HG02763 (cell line): Measurements from ENCODE around the gene GNAL.
"Not testable (repeated sequence)": the region's sequence is repeated elsewhere in the genome, so short reads cannot be mapped to it uniquely, and the experiment has no call there.

Experiments
- ATAC-seq: cut with Tn5 transposase; IDR thresholded peaks from one replicate; pipeline ENCODE4 v1.9.1; 2021; ENCODE audit warnings: mild to moderate bottlenecking, moderate library complexity; ENCODE audit not compliant: unreplicated experiment

GNAL gene

DNA sequence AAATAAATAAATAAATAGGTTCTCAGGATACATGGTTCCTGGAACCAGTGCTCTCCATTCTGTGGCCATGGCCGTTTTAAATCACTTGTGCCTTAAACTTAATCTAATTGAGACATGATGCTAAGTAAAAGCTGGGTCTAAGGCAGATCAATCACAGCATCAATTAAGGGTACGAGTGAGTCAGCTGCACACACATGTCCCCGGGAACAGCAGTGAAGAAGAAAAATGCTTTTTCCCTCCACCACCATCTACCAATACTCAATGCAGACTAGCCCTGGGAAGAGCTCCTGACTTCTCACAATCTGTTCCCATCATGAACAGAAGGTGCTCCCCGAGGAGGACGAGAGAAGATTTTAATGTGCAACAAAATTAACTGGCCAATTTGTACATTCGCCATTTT, 155.4 kb downstream of the GNAL start:
- ATAC-seq, result no peak

DNA sequence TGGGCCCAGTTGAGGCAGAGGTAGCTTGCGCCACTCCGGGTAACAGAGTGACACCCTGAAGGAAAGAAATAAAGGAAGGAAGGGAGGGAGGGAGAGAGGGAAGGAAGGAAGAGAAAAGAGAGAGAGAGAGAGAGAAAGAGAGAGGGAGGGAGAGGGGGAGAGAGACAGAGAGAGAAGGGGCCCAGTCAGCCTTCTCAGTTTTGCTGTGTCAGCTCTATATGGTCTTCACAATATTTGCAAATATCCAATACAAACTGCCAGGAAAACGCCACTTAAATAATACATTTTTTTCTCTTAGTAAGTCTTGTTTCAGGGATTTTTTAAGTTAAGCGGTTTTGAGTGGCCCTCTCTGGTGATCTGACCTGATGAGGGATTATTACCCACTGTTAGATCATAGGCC, 156.6 kb downstream of the GNAL start:
- no peak for ATAC-seq

DNA sequence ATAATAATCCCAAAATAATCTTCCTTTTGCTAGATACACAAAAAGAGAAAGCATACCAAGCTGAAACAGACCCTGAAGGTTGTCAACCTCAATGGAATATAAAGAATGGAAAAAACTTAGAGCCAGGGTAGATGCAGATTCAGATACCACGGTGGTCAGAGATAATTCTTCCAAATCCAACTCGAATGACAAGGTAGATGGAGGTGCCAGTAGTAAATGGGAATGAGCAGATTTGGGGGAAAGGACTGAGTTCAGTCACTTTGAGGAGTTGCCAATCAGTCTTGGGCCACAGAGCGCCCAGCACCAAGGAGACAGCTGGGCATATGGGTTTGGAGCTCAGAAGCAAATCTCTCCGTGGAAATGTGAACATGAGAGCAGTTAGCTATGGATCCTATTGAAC, 158.7 kb downstream of the GNAL start:
- ATAC-seq, result no peak

DNA sequence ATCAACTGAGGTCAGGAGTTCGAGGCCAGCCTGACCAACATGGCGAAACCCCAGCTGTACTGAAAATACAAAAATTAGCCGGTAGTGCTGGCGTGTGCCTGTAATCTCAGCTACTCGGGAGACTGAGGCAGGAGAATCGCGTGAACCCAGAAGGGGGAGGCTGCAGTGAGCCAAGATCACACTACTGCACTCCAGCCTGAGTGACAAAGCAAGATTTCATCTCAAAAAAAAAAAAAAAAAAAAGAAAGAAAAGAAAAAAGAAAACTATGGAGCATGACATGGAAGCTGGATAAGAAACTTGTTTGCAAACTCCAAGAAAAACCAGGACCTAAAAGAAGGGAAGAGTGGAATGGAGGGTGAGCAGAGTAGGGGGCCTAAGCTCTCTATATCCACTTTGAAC, 160.2 kb downstream of the GNAL start:
- no peak for ATAC-seq

DNA sequence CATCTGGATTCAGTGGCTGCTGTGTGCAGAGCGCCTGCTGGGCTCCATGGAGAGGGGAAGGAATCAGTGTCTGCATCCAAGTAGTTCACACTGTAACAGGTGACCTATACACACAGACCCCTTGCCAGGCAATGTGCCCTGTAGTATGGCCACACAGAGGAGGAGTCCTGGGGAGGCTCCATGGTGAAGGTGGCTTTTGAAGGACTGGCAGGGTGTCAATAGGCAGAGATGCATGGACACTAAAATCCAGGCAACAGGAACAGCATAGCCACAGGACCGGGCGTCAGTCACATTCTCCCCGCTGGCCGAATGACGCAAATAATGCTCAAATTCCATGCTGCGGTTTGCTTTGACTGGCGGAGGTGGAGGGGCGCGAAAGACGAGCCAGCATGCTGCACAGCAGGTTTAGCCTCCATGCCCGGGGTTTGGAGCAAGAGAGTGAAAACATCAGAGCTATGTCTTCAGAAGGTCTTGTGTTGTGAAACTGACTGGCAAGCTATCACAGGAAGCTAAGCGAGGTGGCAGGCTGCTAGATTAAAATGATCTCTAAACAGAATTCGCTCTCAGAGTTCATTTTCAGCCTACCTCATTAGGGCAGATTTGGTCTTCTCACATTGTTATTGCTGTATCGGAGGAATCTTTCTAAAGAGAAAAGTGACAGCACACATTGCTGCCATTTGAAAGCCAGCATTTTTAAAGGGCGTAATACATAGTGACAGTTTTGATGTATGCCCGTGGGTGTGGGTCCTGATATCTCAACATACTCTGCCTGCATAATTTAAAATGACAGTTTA, 161.0 kb downstream of the GNAL start:
- ATAC-seq, result no peak

DNA sequence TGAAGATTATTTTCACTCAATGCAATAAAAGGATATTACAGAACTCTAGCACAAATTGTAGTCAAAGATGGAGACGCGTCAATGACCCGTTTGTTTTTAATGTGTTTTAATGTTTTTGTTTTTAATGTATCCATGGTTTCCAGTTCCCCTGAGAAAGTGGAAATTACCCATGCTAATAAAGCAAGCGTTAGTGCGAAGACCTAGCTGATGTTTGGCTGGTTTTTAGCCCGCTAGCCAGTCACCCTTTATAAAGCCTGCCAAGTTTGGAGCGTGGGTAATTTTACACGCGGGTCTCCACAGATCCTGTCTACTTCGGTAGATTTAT, 161.7 kb downstream of the GNAL start:
- ATAC-seq, result peak; percentile 30

DNA sequence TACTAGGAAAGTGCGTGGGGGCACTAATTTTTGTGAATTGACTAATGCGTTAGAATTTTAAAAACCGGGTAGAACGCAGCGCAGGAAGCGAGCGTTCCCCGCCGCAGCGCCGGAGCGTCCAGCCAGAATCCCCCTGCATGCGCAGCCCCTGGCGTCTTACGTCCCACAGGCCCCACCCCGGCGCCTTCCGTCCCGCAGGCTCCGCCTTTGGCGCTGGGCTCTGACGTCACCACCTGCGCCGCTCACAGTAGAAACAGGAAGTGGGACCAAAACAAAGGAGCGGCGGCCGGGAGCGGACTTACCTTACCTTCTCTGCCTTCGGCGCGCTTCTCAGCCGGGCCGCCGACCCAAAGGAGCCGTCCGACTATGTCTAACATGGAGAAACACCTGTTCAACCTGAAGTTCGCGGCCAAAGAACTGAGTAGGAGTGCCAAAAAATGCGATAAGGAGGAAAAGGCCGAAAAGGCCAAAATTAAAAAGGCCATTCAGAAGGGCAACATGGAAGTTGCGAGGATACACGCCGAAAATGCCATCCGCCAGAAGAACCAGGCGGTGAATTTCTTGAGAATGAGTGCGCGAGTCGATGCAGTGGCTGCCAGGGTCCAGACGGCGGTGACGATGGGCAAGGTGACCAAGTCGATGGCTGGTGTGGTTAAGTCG, 162.2 kb downstream of the GNAL start, which contains the start of gene CHMP1B:
Gene CHMP1B, plus strand, starts transcription at position 268 of the 660 bp plus-strand sequence. Its CDS starts 99 bp downstream, at position 367.
- ATAC-seq, result peak; percentile 95

DNA sequence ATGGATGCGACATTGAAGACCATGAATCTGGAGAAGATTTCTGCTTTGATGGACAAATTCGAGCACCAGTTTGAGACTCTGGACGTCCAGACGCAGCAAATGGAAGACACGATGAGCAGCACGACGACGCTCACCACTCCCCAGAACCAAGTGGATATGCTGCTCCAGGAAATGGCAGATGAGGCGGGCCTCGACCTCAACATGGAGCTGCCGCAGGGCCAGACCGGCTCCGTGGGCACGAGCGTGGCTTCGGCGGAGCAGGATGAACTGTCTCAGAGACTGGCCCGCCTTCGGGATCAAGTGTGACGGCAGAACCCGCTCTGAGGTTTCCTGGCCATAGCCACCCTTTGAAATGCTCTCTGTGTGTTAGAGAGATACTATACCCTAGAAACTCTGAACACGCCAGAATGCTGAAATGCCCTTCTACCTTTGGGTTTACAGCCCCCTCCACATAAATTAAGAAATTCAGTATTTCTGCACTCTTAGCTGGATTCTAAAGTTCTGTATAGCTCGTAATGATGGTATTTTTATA, 162.8 kb downstream of the GNAL start:
- ATAC-seq, result peak; percentile 7

DNA sequence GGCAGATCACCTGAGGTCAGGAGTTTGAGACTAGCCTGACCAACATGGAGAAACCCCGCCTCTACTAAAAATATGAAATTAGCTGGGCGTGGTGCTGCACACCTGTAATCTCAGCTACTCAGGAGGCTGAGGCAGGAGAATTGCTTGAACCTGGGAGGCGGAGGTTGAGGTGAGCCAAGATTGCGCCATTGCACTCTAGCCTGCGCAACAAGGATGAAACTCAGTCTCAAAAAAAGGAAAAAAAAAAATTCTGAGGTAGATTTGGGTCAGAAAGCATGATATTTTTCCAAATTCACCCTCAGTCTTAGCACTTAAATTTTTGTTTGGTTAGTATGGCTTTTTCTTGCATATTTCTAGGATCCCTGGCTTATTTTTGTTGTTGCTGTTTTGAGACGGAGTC, 165.5 kb downstream of the GNAL start:
- ATAC-seq, result not testable (repeated sequence)

DNA sequence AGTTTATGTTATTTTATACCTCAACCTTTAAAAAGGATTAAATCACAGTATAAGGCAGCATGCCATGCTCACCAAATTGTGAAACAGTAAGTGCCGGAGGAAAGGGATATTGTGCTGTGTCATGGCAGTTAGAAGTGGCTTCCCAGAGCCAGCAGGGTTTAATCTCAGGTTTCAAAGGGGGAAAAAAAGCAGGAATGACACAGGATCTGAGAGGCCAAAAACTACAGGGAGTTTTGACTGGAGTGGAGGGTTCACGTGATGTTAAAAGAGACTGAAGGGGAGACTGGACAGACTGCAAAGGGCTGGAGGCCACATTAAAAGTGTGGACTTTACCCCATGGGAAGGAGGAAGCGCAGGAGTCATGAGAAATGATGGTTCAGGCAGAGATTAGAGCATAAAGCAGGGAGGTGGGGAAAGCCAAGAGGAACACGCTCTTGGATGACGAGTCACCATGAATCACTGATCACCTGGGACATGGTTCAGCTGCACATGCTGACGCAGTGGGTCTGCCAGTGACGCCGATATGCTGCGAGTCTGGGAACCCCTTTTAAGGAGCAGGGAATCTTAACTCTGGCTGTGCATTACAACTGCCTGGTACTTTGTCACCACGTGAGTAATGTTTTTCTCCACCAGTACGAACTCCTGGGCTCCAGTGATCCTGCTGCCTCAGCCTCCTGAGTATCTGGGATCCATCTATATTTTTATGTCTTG, 168.3 kb downstream of the GNAL start:
- no peak for ATAC-seq

DNA sequence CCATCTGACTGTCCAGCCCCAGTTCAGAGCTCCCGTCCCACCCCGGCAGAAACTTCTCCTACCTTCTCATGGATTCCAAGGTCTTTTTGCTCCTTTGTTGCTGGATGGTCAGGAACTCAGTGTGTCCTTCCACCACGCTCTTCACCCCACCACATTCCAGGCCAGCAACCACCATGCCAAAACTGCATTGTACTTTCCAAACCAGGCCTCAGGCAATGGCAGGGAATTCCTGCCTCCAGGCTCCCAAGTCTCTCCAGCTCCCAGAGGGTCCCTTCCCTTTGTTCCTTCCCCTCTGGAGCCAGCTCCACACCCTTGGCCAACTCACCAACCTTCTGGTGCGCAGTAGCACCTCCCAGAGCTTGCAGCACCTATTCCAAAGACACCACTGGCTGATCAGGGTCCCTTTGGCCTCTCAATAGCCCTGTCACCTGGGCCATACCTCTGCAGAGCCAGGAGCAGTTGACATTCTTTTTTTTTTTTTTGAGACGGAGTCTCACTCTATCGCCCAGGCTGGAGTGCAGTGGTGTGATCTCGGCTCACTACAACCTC, 170.3 kb downstream of the GNAL start:
- ATAC-seq, result no peak

DNA sequence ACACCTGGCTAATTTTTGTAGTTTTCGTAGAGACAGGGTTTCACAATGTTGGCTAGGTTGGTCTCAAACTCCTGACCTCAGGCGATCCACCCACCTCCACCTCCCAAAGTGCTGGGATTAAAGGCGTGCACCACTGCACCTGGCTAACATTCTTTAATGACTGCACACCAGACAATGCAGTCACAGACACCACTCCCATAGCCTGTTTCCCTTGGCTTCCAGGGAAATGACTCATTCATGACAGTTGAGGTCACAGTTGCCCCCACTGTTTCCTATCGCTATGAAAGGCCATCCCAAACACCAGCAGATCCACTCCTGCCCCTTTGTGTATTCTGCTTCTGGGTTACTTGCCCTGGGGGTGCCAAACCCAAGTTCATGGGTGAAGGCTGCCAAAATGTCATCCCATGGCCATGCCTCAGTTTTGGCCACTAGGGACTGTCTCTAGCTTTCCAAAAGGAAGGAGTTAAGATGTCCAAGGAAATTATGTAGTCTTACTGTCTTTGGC, 170.9 kb downstream of the GNAL start:
- ATAC-seq, result no peak

DNA sequence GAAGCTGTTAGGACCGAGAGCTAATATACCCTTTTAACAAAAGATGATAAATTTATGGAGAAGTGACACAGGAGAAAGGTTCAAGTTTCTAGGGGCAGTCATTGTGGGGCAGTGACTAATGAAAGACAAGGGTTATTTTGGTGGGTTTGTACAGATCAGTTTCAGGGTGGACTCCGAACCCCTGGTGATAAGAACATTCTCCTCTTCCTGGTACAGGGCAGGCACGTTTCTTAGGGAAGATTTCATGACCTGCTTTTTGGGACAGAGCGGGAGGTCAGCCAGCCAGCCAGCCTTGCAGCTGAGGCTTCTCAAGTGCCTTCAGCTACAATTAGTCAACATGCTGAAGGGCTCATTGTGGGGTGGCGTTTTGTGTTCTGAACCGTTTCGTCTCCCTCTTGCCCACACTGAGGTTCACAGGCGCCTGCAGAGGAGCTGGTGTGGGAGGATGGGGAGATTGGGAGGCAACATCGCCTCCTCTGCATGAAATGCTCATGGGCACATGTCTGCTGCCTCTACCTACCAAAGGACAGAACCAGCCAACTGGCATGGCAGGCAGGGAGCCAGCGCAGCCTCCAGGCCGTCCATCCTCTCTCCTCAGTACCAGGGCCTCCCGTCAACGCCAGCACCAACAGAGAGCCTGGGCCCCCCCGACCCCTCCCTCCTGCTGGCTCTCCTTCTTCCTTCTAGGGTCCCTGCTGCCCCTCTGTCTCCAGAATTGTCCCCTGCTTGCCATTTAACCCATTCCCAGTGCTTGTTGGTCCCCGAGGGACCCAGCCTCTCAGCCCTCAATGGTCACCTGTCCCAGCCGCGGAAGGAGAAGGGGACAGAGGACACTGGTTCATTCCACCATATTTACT, 171.8 kb downstream of the GNAL start:
- ATAC-seq, result no peak

DNA sequence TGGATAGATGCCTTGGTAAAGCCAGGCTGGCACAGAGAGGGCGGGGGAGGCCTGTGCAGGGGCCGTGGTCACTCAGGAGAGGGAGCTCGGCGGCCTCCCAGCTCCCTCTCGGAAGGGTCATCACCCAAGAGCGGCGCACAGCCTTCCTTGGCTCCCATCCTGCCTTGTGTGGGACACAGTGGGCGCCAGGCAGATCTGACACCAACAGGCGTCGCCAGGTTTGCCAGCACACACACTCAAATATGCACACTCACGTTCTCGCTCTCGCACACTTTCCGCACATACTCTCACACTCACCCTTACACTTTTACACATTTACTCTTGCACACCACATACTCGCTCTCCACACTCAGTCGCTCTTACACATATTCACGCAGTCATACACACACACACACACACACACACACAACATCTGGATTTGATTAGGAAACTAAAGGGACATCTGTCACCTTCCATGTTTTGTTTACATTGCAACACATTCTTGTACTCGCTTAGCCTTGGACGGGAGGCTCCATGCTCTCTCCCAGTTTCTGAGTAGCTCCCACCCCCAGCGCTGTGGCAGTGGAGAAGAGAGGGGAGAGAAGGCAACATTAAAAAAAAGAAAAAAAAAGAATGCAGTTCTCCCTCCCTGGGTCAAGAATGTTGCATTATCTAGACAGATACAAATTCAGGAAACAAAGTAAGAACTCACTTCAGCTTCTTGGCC, 172.7 kb downstream of the GNAL start:
- no peak for ATAC-seq

DNA sequence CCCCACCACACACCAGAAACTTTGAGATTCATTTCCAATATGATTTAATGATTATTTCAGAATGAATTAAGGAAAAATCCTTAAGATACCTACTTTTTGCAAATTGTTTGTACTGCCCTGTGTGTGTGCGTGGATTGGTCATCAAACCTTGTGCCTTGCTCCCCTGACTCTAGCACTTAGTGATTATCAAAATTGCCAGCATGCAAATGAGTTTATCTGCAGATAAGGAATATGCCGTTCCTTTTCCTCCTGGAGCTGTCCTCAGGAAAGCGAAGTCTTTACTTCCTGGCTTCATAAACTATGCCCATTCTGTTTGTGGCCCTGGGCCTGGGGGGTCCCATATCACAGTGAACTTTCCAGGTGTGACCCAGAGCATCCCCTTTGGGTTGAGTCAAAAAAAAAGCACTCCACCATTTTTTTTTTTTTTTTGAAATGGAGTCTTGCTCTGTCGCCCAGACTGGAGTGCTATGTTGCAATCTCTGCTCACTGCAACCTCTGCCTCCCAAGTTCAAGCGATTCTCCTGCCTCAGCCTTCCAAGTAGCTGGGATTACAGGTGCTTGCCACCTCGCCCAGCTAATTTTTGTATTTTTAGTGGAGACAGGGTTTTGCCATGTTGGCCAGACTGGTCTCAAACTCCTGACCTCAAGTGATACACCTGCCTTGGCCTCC, 173.5 kb downstream of the GNAL start:
- ATAC-seq, result no peak

DNA sequence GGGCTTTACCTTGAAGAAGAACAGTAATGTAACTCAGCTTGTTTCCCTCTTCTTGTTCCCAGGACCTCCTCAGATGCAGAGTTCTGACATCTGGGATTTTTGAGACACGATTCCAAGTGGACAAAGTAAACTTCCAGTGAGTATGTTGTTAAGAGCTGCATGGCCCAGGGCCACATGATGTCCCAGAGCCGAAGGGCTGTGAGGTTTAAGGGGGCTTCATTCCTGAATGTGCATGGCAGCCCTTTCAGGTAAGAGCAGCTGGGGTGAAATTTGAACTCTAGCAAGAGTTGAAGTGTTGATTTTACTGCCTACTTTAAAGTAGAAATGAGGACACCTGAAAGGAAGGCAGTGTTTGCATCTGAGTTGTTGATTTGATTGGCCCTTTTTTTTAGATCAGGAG, 175.4 kb downstream of the GNAL start:
- ATAC-seq, result no peak

DNA sequence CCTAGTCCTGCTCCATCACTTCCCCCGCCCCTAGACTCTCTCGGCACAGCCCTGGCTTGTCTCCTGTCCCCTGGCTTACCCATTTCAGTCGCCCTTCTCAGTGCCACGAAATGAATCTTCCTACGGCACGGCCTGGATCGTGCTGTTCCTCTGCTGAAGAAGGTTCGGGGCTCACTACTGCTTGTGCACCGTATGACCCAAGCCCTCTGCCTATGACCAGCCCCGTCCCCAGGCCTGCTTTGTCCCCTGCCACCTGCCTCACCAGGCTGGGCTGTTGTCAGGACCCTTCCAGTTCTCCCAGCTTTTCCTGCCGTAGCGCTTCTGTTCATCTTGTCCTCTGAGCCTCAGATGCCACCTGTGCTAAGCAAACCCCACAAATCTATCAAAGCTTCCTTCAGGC, 176.0 kb downstream of the GNAL start:
- no peak for ATAC-seq

DNA sequence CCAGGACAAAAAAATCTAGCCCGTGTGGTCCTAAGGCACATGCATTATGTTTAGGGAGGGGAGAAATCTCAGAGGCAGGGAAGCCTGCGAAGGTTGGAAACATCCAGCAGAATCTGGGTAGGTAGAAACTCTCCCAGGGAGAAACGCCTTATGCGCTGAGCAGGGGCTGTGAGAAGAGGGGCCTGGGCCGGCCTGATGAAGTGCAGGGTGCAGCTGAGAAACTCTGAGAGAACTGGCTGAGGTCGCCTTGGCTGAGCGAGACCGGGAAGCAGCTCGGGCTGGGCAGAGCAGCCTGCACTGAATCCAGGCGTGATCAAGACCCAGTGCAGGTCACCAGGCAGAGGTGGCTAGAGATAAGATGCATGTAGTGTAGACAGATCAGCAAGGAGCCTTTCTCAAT, 177.3 kb downstream of the GNAL start:
- ATAC-seq, result no peak

DNA sequence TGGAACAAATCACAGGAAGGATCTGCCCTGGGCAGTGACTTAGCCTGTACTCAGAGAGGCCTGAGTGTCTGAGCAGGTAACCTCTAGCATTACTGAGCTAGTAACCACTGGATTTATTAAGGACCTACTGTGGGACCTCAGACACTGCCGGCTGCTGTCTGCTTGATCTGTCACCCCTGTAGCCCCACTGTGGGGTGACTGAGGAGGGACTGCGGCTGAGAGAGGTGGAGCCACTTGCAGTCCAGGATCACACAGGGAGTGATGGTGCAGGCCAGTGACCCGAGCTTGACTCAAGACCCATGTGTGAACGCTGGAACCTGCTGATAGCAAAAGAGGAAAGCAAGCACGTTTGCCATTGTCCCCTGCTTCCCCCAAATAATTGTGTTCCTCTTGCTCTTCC, 177.7 kb downstream of the GNAL start:
- ATAC-seq, result no peak
